Measurements from ENCODE around the gene CLK3.
"Not testable (repeated sequence)": the region's sequence is repeated elsewhere in the genome, so short reads cannot be mapped to it uniquely, and the experiment has no call there.

The CLK3 gene

GRCh38 chr15:74615508-74616365 is at the start of gene CLK3:
Gene CLK3 (plus strand): TSS chr15:74615836. CDS start chr15:74619197, 3,361 bp downstream.
- DNase-seq = peak; percentile 97

GRCh38 chr15:74568594-74568993 is 47.0 kb upstream of the CLK3 start:
- no peak for DNase-seq

GRCh38 chr15:74569731-74570070 is 45.9 kb upstream of the CLK3 start:
- DNase-seq = no peak

GRCh38 chr15:74571191-74571590 is 44.4 kb upstream of the CLK3 start:
- DNase-seq = no peak

- no peak for DNase-seq
Observed at GRCh38 chr15:74573987-74574386, 41.6 kb upstream of the CLK3 start.

GRCh38 chr15:74578496-74578994 is 37.1 kb upstream of the CLK3 start:
- no peak for DNase-seq

GRCh38 chr15:74579001-74579400 is 36.6 kb upstream of the CLK3 start:
- no peak for DNase-seq

- no peak for DNase-seq
Observed at GRCh38 chr15:74580538-74581350, 34.9 kb upstream of the CLK3 start.

GRCh38 chr15:74584204-74584603 is 31.4 kb upstream of the CLK3 start:
- DNase-seq = no peak

- no peak for DNase-seq
Observed at GRCh38 chr15:74584779-74585178, 30.9 kb upstream of the CLK3 start.

GRCh38 chr15:74585191-74585590 is 30.4 kb upstream of the CLK3 start:
- DNase-seq = no peak

- DNase-seq = no peak
Observed at GRCh38 chr15:74585857-74586256, 29.8 kb upstream of the CLK3 start.

- no peak for DNase-seq
Observed at GRCh38 chr15:74589826-74590225, 25.8 kb upstream of the CLK3 start.

GRCh38 chr15:74592222-74592621 is 23.4 kb upstream of the CLK3 start:
- DNase-seq = no peak

- no peak for DNase-seq
Observed at GRCh38 chr15:74593122-74593521, 22.5 kb upstream of the CLK3 start.

GRCh38 chr15:74594455-74594854 is 21.2 kb upstream of the CLK3 start:
- no peak for DNase-seq

GRCh38 chr15:74595271-74595670 is 20.4 kb upstream of the CLK3 start:
- no peak for DNase-seq

- DNase-seq = not testable (repeated sequence)
Observed at GRCh38 chr15:74596736-74597135, 18.9 kb upstream of the CLK3 start.

GRCh38 chr15:74597146-74597705 is 18.4 kb upstream of the CLK3 start:
- DNase-seq = not testable (repeated sequence)

- peak; percentile 87 for DNase-seq
Observed at GRCh38 chr15:74598126-74598842, 17.4 kb upstream of the CLK3 start.

GRCh38 chr15:74599156-74599555 is 16.5 kb upstream of the CLK3 start:
- DNase-seq = no peak

- DNase-seq = no peak
Observed at GRCh38 chr15:74603026-74603788, 12.4 kb upstream of the CLK3 start.
